ENCODE results near the gene PRUNE2.

The PRUNE2 gene

GRCh38 chr9:76580820-76581219 is 325.1 kb downstream of the PRUNE2 start:
- H3K4me1 ChIP-seq (ENCODE audit: control insufficient read depth, insufficient read depth, low read length): peaks cover 6% of the 10 kb centered on the region

GRCh38 chr9:76580188-76580587 is 325.7 kb downstream of the PRUNE2 start:
- peaks cover 6% of the 10 kb centered on the region for H3K4me1 ChIP-seq (ENCODE audit: control insufficient read depth, insufficient read depth, low read length)

More at GRCh38 chr9:76580820-76581219, 325.1 kb downstream of the PRUNE2 start:
- H3K27me3 ChIP-seq (ENCODE audit: control insufficient read depth, insufficient read depth, low read length): no peaks in the 10 kb centered on the region
- H3K9me3 ChIP-seq (ENCODE audit: control insufficient read depth, insufficient read depth, low read length): no peaks in the 10 kb centered on the region
- H3K4me3 ChIP-seq (ENCODE audit: low read depth, low read length): no peak overlapping the region
- H3K36me3 ChIP-seq (ENCODE audit: control insufficient read depth, insufficient read depth, low read length): no peaks in the 10 kb centered on the region
- H3K9ac ChIP-seq (ENCODE audit: low read depth, low read length): no peak overlapping the region

GRCh38 chr9:76576344-76576743 is 329.6 kb downstream of the PRUNE2 start:
- Histone ChIP-seq H3K4me1 (ENCODE audit: control insufficient read depth, insufficient read depth, low read length) (peaks cover 7% of the 10 kb centered on the region), H3K27me3 (ENCODE audit: control insufficient read depth, insufficient read depth, low read length) (no peaks in the 10 kb centered on the region), H3K9ac (ENCODE audit: low read depth, low read length) (no peak overlapping the region), H3K36me3 (ENCODE audit: control insufficient read depth, insufficient read depth, low read length) (no peaks in the 10 kb centered on the region), H3K9me3 (ENCODE audit: control insufficient read depth, insufficient read depth, low read length) (no peaks in the 10 kb centered on the region), H3K4me3 (ENCODE audit: low read depth, low read length) (no peak overlapping the region)

More at GRCh38 chr9:76580188-76580587, 325.7 kb downstream of the PRUNE2 start:
- no peak overlapping the region for H3K9ac ChIP-seq (ENCODE audit: low read depth, low read length)
- H3K27me3 ChIP-seq (ENCODE audit: control insufficient read depth, insufficient read depth, low read length): no peaks in the 10 kb centered on the region
- H3K4me3 ChIP-seq (ENCODE audit: low read depth, low read length): no peak overlapping the region
- no peaks in the 10 kb centered on the region for H3K36me3 ChIP-seq (ENCODE audit: control insufficient read depth, insufficient read depth, low read length)
- H3K9me3 ChIP-seq (ENCODE audit: control insufficient read depth, insufficient read depth, low read length): no peaks in the 10 kb centered on the region

GRCh38 chr9:76575761-76576160 is 330.2 kb downstream of the PRUNE2 start:
- Histone ChIP-seq H3K27me3 (ENCODE audit: control insufficient read depth, insufficient read depth, low read length) (peaks cover 3% of the 10 kb centered on the region), H3K9me3 (ENCODE audit: control insufficient read depth, insufficient read depth, low read length) (no peaks in the 10 kb centered on the region), H3K36me3 (ENCODE audit: control insufficient read depth, insufficient read depth, low read length) (no peaks in the 10 kb centered on the region), H3K4me3 (ENCODE audit: low read depth, low read length) (no peak overlapping the region), H3K4me1 (ENCODE audit: control insufficient read depth, insufficient read depth, low read length) (peaks cover 7% of the 10 kb centered on the region), H3K9ac (ENCODE audit: low read depth, low read length) (no peak overlapping the region)

- peaks cover 6% of the 10 kb centered on the region for H3K27me3 ChIP-seq (ENCODE audit: control insufficient read depth, insufficient read depth, low read length)
- H3K9me3 ChIP-seq (ENCODE audit: control insufficient read depth, insufficient read depth, low read length): no peaks in the 10 kb centered on the region
- H3K9ac ChIP-seq (ENCODE audit: low read depth, low read length): no peak overlapping the region
- H3K4me1 ChIP-seq (ENCODE audit: control insufficient read depth, insufficient read depth, low read length): peaks cover 3% of the 10 kb centered on the region
- no peaks in the 10 kb centered on the region for H3K36me3 ChIP-seq (ENCODE audit: control insufficient read depth, insufficient read depth, low read length)
- no peak overlapping the region for H3K4me3 ChIP-seq (ENCODE audit: low read depth, low read length)
Observed at GRCh38 chr9:76573905-76574760, 331.8 kb downstream of the PRUNE2 start.

- no peak overlapping the region for H3K9ac ChIP-seq (ENCODE audit: low read depth, low read length)
Observed at GRCh38 chr9:76573408-76573807, 332.5 kb downstream of the PRUNE2 start.

GRCh38 chr9:76572151-76572550 is 333.8 kb downstream of the PRUNE2 start:
- H3K4me1 ChIP-seq (ENCODE audit: control insufficient read depth, insufficient read depth, low read length): peaks cover 3% of the 10 kb centered on the region
- H3K27me3 ChIP-seq (ENCODE audit: control insufficient read depth, insufficient read depth, low read length): peaks cover 6% of the 10 kb centered on the region
- H3K9me3 ChIP-seq (ENCODE audit: control insufficient read depth, insufficient read depth, low read length): no peaks in the 10 kb centered on the region
- peak overlapping the region; percentile 33 for H3K4me3 ChIP-seq (ENCODE audit: low read depth, low read length)
- H3K36me3 ChIP-seq (ENCODE audit: control insufficient read depth, insufficient read depth, low read length): no peaks in the 10 kb centered on the region
- no peak overlapping the region for H3K9ac ChIP-seq (ENCODE audit: low read depth, low read length)

More at GRCh38 chr9:76573408-76573807, 332.5 kb downstream of the PRUNE2 start:
- Histone ChIP-seq H3K4me1 (ENCODE audit: control insufficient read depth, insufficient read depth, low read length) (peaks cover 3% of the 10 kb centered on the region), H3K4me3 (ENCODE audit: low read depth, low read length) (no peak overlapping the region), H3K27me3 (ENCODE audit: control insufficient read depth, insufficient read depth, low read length) (peaks cover 6% of the 10 kb centered on the region), H3K9me3 (ENCODE audit: control insufficient read depth, insufficient read depth, low read length) (no peaks in the 10 kb centered on the region), H3K36me3 (ENCODE audit: control insufficient read depth, insufficient read depth, low read length) (no peaks in the 10 kb centered on the region)

- no peaks in the 10 kb centered on the region for H3K36me3 ChIP-seq (ENCODE audit: control insufficient read depth, insufficient read depth, low read length)
- H3K9me3 ChIP-seq (ENCODE audit: control insufficient read depth, insufficient read depth, low read length): no peaks in the 10 kb centered on the region
- H3K9ac ChIP-seq (ENCODE audit: low read depth, low read length): no peak overlapping the region
- H3K4me1 ChIP-seq (ENCODE audit: control insufficient read depth, insufficient read depth, low read length): peaks cover 3% of the 10 kb centered on the region
- peak overlapping the region; percentile 33 for H3K4me3 ChIP-seq (ENCODE audit: low read depth, low read length)
- peaks cover 6% of the 10 kb centered on the region for H3K27me3 ChIP-seq (ENCODE audit: control insufficient read depth, insufficient read depth, low read length)
Observed at GRCh38 chr9:76571743-76572146, 334.2 kb downstream of the PRUNE2 start.

GRCh38 chr9:76571288-76571687 is 334.6 kb downstream of the PRUNE2 start:
- H3K4me3 ChIP-seq (ENCODE audit: low read depth, low read length): no peak overlapping the region
- peaks cover 3% of the 10 kb centered on the region for H3K4me1 ChIP-seq (ENCODE audit: control insufficient read depth, insufficient read depth, low read length)
- no peaks in the 10 kb centered on the region for H3K9me3 ChIP-seq (ENCODE audit: control insufficient read depth, insufficient read depth, low read length)
- no peaks in the 10 kb centered on the region for H3K36me3 ChIP-seq (ENCODE audit: control insufficient read depth, insufficient read depth, low read length)
- peaks cover 6% of the 10 kb centered on the region for H3K27me3 ChIP-seq (ENCODE audit: control insufficient read depth, insufficient read depth, low read length)
- H3K9ac ChIP-seq (ENCODE audit: low read depth, low read length): no peak overlapping the region

- no peak overlapping the region for H3K9ac ChIP-seq (ENCODE audit: low read depth, low read length)
Observed at GRCh38 chr9:76570826-76571225, 335.1 kb downstream of the PRUNE2 start.

GRCh38 chr9:76567086-76567485 is 338.8 kb downstream of the PRUNE2 start:
- Histone ChIP-seq H3K4me1 (ENCODE audit: control insufficient read depth, insufficient read depth, low read length) (no peaks in the 10 kb centered on the region), H3K9ac (ENCODE audit: low read depth, low read length) (no peak overlapping the region), H3K36me3 (ENCODE audit: control insufficient read depth, insufficient read depth, low read length) (no peaks in the 10 kb centered on the region), H3K4me3 (ENCODE audit: low read depth, low read length) (no peak overlapping the region), H3K27me3 (ENCODE audit: control insufficient read depth, insufficient read depth, low read length) (peaks cover 6% of the 10 kb centered on the region), H3K9me3 (ENCODE audit: control insufficient read depth, insufficient read depth, low read length) (no peaks in the 10 kb centered on the region)

More at GRCh38 chr9:76570826-76571225, 335.1 kb downstream of the PRUNE2 start:
- peaks cover 3% of the 10 kb centered on the region for H3K4me1 ChIP-seq (ENCODE audit: control insufficient read depth, insufficient read depth, low read length)
- no peaks in the 10 kb centered on the region for H3K9me3 ChIP-seq (ENCODE audit: control insufficient read depth, insufficient read depth, low read length)
- no peak overlapping the region for H3K4me3 ChIP-seq (ENCODE audit: low read depth, low read length)
- H3K36me3 ChIP-seq (ENCODE audit: control insufficient read depth, insufficient read depth, low read length): no peaks in the 10 kb centered on the region
- peaks cover 6% of the 10 kb centered on the region for H3K27me3 ChIP-seq (ENCODE audit: control insufficient read depth, insufficient read depth, low read length)

- H3K4me3 ChIP-seq (ENCODE audit: low read depth, low read length): no peak overlapping the region
- no peaks in the 10 kb centered on the region for H3K4me1 ChIP-seq (ENCODE audit: control insufficient read depth, insufficient read depth, low read length)
- no peaks in the 10 kb centered on the region for H3K27me3 ChIP-seq (ENCODE audit: control insufficient read depth, insufficient read depth, low read length)
- no peak overlapping the region for H3K9ac ChIP-seq (ENCODE audit: low read depth, low read length)
- H3K9me3 ChIP-seq (ENCODE audit: control insufficient read depth, insufficient read depth, low read length): no peaks in the 10 kb centered on the region
- no peaks in the 10 kb centered on the region for H3K36me3 ChIP-seq (ENCODE audit: control insufficient read depth, insufficient read depth, low read length)
Observed at GRCh38 chr9:76564297-76564696, 341.6 kb downstream of the PRUNE2 start.
